Lower lobe of right lung (tissue), 2 donors: ENCODE data around the gene PLCL1. TPM values are rescaled to one million over a fixed set of nuclear protein-coding genes. Genes with fewer than 3 reads are reported as not detected.

ENCODE experiments used
- ATAC-seq, 2 donors: fragments of 200-7000 bp; cut with Tn5 transposase; one replicate each; pipeline ENCODE4 v1.9.1; 2020 to 2022; ENCODE audit warnings: mild to moderate bottlenecking in 2 of 2, moderate library complexity in 2 of 2
- DNase-seq: peaks from one replicate; pipeline ENCODE4 v3.0.0-alpha.2; 2020
- H3K27ac ChIP-seq: fragments of 200-600 bp; one replicate; pipeline ENCODE4 v1.8.0; 2022
- H3K27me3 ChIP-seq: fragments of 200-600 bp; one replicate; pipeline ENCODE4 v1.8.0; 2022; ENCODE audit warnings: low read depth
- H3K36me3 ChIP-seq: fragments of 200-600 bp; one replicate; pipeline ENCODE4 v1.8.0; 2022; ENCODE audit warnings: mild to moderate bottlenecking
- H3K4me1 ChIP-seq: fragments of 200-600 bp; one replicate; pipeline ENCODE4 v1.8.0; 2022
- H3K4me3 ChIP-seq: fragments of 200-600 bp; one replicate; pipeline ENCODE4 v1.8.0; 2022; ENCODE audit warnings: mild to moderate bottlenecking
- H3K9me3 ChIP-seq: fragments of 200-600 bp; one replicate; pipeline ENCODE4 v1.8.0; 2022
- CTCF ChIP-seq: fragments of 200-600 bp; IDR thresholded peaks from one replicate; pipeline ENCODE4 v1.8.0; 2022; ENCODE audit warnings: antibody characterized with exemption, mild to moderate bottlenecking
- intact Hi-C: fragments of 100-400 bp; cut with DNase I; formaldehyde crosslinking; loops from one replicate; pipeline ENCODE4 v1.11.0; 2022
- total RNA-seq: library from RNA; stranded (reverse); fragmentation: NEBNext Ultra II Directional; extraction: Animal tissue kit (Norgen Biotek cat#: 25700); gene quantifications from one replicate; pipeline ENCODE4 v1.2.1, GENCODE V29; 2021
- donor health status: DM: no; HTN: yes; CAD: no; lungs with severe emphysema.

PLCL1 gene
- total RNA-seq, 1 donor from 2014 or later = 6.3 TPM

- DNase-seq (no peak), ATAC-seq (no peak)
- TF ChIP-seq CTCF = no peak
- Histone ChIP-seq H3K4me3 (no peak overlapping the region), H3K36me3 (no peaks in the 10 kb centered on the region), H3K9me3 (no peaks in the 10 kb centered on the region), H3K27ac (no peak overlapping the region), H3K27me3 (no peaks in the 10 kb centered on the region), H3K4me1 (no peaks in the 10 kb centered on the region)
- intact Hi-C loops = no loop called here
These were observed 360.9 kb downstream of the PLCL1 start for GRCh38 chr2:198165289-198165688.

- TF ChIP-seq CTCF = no peak
- Histone ChIP-seq H3K4me1 (no peaks in the 10 kb centered on the region), H3K27ac (no peak overlapping the region), H3K27me3 (no peaks in the 10 kb centered on the region), H3K4me3 (no peak overlapping the region), H3K9me3 (no peaks in the 10 kb centered on the region), H3K36me3 (no peaks in the 10 kb centered on the region)
- intact Hi-C loops = no loop called here
- DNase-seq = no peak
- ATAC-seq = no peak
These were observed 363.0 kb downstream of the PLCL1 start for GRCh38 chr2:198167346-198167745.

- Histone ChIP-seq H3K4me1 (no peaks in the 10 kb centered on the region), H3K27ac (no peak overlapping the region), H3K9me3 (no peaks in the 10 kb centered on the region), H3K36me3 (no peaks in the 10 kb centered on the region), H3K27me3 (no peaks in the 10 kb centered on the region), H3K4me3 (no peak overlapping the region)
- DNase-seq (no peak), ATAC-seq (no peak)
- no peak for TF ChIP-seq CTCF
- intact Hi-C loops = no loop called here
These were observed 364.3 kb downstream of the PLCL1 start for GRCh38 chr2:198168651-198169050.

GRCh38 chr2:198173242-198173641 lies 368.8 kb downstream of the PLCL1 start:
- DNase-seq (no peak), ATAC-seq (no peak)
- TF ChIP-seq CTCF = no peak

GRCh38 chr2:198173864-198174263 lies 369.5 kb downstream of the PLCL1 start:
- Histone ChIP-seq H3K27ac (no peak overlapping the region), H3K4me1 (no peaks in the 10 kb centered on the region), H3K27me3 (no peaks in the 10 kb centered on the region), H3K9me3 (peaks cover 4% of the 10 kb centered on the region), H3K36me3 (no peaks in the 10 kb centered on the region), H3K4me3 (no peak overlapping the region)
- no peak for TF ChIP-seq CTCF
- DNase-seq (no peak), ATAC-seq (no peak)
- intact Hi-C loops = no loop called here

More at GRCh38 chr2:198173242-198173641, 368.8 kb downstream of the PLCL1 start:
- H3K36me3 ChIP-seq = no peaks in the 10 kb centered on the region
- H3K9me3 ChIP-seq = peaks cover 4% of the 10 kb centered on the region
- no peaks in the 10 kb centered on the region for H3K4me1 ChIP-seq
- intact Hi-C loops = no loop called here
- no peaks in the 10 kb centered on the region for H3K27me3 ChIP-seq
- no peak overlapping the region for H3K4me3 ChIP-seq
- H3K27ac ChIP-seq = no peak overlapping the region

- ATAC-seq (no peak), DNase-seq (no peak)
- H3K27ac ChIP-seq = no peak overlapping the region
- no peak for TF ChIP-seq CTCF
- intact Hi-C loops = no loop called here
- peaks cover 7% of the 10 kb centered on the region for H3K9me3 ChIP-seq
- H3K27me3 ChIP-seq = no peaks in the 10 kb centered on the region
- no peaks in the 10 kb centered on the region for H3K4me1 ChIP-seq
- no peak overlapping the region for H3K4me3 ChIP-seq
- H3K36me3 ChIP-seq = no peaks in the 10 kb centered on the region
These were observed 370.9 kb downstream of the PLCL1 start for GRCh38 chr2:198175271-198175670.
